Cardiac fibroblast (primary cell): Measurements from ENCODE around the gene ACKR3.

ENCODE experiments used
- DNase-seq, 2 donors: peaks; one replicate each; pipeline versions ENCODE4 v3.0.0 to v3.0.0-alpha.2; 2010; ENCODE audit warnings: low read depth in 2 of 2
- H3K4me3 ChIP-seq, 2 donors: replicated peaks in 1 of 2; 1 replicate in 1 of 2; 2 replicates in 1 of 2; pipeline ENCODE4 v1.5.1; 2011; ENCODE audit warnings: low read depth in 2 of 2, low read length in 2 of 2, mild to moderate bottlenecking in 2 of 2, moderate library complexity in 1 of 2
- TF ChIP-seq, protein P1 (sequence below): IDR thresholded peaks from one replicate; pipeline ENCODE4 v1.5.1; 2011; ENCODE audit warnings: low read depth, mild to moderate bottlenecking, low read length, inconsistent platforms

Gene ACKR3

DNA sequence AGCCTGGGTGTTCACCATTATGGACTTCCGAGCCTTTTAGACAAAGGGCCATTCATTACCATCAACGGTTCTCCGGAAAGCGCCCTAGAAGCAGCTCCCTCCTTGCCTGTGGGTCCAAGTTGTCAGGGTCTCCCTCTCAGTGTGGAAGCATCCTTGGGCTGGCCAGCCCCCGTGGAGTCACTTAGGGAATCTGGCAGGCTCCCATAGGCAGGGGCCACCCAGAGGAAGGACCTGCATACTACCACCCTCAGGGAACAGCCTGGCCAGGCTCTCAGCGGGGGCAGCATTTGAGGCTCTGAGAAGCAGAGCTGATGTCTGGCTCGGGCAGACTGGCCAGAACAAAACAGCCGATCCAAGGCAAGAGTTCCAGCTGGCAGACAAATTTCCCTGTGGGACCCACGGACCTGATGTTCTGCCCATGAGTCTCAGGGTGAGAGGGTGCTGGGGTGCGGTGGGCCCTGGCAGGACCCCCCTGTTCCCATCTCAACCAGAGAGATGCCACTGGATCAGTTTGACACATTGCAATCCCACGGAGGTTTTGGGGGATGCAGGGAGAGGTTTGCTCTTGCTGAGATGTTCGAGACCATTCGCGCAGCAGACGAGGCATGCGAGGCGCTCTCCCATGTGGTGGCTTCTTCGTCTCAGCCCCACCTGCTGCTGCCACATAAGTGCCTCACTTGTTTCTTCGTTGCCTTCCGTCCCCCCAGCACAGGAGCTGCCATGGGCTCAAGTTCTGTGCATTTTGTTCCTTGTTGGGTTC, 56.9 kb downstream of the ACKR3 start:
- DNase-seq = no peak
- H3K4me3 ChIP-seq = no peak overlapping the region
- TF ChIP-seq, protein P1, sequence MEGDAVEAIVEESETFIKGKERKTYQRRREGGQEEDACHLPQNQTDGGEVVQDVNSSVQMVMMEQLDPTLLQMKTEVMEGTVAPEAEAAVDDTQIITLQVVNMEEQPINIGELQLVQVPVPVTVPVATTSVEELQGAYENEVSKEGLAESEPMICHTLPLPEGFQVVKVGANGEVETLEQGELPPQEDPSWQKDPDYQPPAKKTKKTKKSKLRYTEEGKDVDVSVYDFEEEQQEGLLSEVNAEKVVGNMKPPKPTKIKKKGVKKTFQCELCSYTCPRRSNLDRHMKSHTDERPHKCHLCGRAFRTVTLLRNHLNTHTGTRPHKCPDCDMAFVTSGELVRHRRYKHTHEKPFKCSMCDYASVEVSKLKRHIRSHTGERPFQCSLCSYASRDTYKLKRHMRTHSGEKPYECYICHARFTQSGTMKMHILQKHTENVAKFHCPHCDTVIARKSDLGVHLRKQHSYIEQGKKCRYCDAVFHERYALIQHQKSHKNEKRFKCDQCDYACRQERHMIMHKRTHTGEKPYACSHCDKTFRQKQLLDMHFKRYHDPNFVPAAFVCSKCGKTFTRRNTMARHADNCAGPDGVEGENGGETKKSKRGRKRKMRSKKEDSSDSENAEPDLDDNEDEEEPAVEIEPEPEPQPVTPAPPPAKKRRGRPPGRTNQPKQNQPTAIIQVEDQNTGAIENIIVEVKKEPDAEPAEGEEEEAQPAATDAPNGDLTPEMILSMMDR = no peak

DNA sequence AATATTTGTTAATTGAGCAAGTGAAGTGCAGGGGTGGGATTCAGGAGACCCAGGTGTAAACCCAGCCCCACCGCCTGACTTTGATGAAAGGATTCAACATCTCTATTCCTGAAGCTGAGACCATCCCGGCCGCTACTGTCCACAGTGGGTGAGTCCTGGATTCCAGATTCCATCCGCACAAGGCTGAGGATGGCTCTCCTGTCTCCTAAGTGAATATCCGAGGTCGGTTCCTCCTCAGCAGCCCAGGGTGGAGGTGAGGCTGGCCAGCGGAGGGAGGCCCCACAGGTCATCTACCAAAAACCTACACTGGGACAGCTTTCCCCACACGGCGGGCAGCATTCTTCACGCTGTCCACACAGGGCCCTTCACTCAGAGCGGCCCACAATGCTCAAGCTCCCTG, 57.6 kb downstream of the ACKR3 start:
- DNase-seq = no peak
- TF ChIP-seq, protein P1 = no peak
- no peak overlapping the region for H3K4me3 ChIP-seq

DNA sequence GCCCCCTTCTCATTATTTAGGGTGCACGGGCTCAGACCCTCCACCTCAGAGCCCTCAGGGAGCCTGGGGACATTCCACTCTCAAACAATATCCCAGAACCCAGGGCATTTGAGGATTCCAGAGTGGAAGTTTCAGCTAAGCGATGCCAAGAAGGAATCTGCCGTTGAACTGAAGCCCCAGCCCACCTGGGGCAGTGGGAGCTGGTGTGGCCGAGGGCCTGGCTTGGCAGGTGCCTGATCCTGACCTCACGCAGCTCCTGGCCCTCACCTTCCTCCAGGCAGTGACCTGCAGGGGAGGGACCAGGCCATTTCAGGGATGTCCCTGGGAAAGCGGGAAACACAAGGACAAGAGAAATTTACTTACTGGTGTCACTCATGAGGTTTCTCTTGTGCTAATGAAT, 58.2 kb downstream of the ACKR3 start:
- no peak for DNase-seq
- TF ChIP-seq, protein P1 = no peak

DNA sequence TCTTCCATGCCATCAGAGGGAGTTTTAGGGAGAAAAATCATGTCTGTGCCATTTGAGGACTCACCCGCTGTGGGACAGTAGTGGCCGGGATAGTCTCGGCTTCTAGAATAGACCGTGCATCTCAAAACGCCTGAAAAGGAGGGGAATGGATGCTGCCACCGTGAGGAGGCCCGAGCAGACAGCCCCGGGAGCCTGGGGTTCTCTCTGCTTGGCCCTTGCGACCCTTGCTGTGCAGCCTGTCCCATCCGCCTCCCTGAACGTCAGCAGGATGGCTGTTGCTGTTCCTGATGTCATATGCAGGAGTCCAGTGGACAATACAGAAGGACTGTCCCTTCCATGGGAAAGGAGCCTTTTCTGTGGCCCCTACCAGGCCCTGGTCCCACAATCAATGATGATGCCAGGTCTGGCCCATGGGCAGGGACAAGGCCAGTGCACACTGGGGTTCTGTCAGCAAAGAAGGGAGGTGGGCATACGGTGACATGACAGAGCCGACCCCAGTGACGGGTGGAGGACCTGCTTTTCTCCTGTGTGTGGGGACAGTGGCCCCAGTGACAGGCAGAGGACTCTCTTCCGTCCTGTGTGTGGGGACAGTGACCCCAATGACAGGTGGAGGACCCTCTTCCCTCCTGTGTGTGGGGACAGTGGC, 58.8 kb downstream of the ACKR3 start:
- H3K4me3 ChIP-seq = no peak overlapping the region
- TF ChIP-seq, protein P1 = no peak
- DNase-seq = no peak

More for the DNA sequence above, 58.2 kb downstream of the ACKR3 start:
- H3K4me3 ChIP-seq = no peak overlapping the region

DNA sequence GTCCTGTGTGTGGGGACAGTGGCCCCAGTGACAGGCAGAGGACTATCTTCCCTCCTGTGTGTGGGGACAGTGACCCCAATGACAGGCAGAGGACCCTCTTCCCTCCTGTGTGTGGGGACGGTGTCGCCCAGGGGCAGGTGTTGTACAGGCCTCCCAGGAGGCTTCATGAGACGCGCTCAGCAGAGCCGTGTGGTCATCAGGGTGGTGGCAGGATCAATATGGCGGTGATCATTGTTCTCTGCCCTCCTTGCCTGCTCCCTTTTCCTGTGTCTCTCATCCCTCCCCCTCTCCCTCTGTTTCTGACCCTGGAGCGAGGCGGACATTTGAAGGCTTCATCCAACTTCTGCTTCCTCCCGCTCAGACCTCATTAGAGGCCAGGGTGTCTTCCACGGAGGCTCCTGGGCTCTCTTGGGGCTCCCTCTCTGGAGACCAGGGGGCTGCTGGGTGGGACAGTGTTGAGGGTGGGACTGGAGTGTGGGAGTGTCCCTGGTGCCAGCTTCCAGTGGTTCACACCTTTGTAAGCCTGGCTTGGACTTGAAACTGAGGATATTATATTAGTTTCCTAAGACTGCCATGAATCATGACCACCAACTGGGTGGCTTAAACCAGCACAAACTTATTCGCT, 59.5 kb downstream of the ACKR3 start:
- no peak overlapping the region for H3K4me3 ChIP-seq
- DNase-seq = no peak
- TF ChIP-seq, protein P1 = no peak

DNA sequence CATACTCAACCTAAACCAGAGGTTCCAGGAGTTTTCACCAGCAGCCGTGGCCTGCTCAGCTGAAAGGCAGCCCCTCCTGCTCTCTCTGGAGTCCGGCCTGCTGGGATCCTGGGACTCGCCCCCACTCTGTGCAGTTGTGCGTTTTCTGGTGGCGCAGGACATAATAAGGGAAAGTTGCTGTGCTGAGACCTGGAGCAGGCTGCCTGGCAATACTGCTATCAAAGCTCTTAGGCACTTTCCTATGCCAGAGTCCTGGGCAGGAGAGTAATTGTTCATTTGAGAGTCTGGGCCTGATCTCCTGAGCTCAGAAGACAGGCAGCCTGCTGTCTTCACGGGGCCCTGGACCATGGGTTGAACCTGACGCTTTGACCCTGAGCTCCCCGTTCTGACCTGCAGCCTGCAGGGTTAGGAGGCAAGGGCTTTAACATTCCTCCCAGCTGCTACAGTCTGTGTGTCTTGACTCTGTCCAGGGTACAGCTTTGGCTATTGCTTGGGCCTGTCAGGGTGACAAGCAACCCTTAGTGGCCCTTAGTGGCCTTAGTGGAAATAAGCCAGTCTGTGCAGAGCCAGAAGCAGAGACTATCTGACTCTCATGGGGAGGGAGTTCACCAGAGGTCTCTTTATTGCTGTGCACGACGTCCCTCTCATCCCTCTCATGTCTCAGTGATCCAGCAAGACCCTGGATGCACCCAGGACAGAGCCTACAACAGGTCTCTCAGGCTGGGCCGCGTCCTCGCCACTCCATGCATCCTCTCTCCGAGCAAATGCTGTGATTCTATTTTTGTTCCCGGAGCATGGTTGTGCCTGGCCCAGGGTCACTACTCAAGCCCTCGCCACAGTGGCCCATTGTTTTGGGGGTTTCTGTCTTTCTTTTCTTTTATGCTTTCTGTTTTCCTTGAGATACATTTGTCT, 60.6 kb downstream of the ACKR3 start:
- TF ChIP-seq, protein P1 = no peak
- no peak for DNase-seq
- H3K4me3 ChIP-seq = no peak overlapping the region
